Left lung (tissue), 10 donors: ENCODE data around the gene NUDT1. TPM values are rescaled to one million over a fixed set of nuclear protein-coding genes. Genes with fewer than 3 reads are reported as not detected.

Source experiments
- ATAC-seq: fragments of 200-7000 bp; cut with Tn5 transposase; one replicate; pipeline ENCODE4 v1.9.1; 2020; ENCODE audit warnings: moderate library complexity
- DNase-seq, 4 donors: peaks; one replicate each; pipeline ENCODE4 v3.0.0-alpha.2; 2013 to 2020
- H3K27ac ChIP-seq, 2 donors: fragments of 200-600 bp; sonication (generic) in 1 of 2; one replicate each; pipeline versions ENCODE4 v1.5.0 to v1.8.0; 2020 to 2021
- H3K27me3 ChIP-seq, 2 donors: fragments of 200-600 bp; sonication (generic) in 1 of 2; one replicate each; pipeline versions ENCODE4 v1.5.0 to v1.8.0; 2020 to 2021
- H3K36me3 ChIP-seq, 2 donors: fragments of 200-600 bp; sonication (generic) in 1 of 2; one replicate each; pipeline versions ENCODE4 v1.5.0 to v1.8.0; 2020 to 2021
- H3K4me1 ChIP-seq, 2 donors: fragments of 200-600 bp; one replicate each; pipeline ENCODE4 v1.8.0; 2021
- H3K4me3 ChIP-seq, 2 donors: fragments of 200-600 bp; sonication (generic) in 1 of 2; one replicate each; pipeline versions ENCODE4 v1.5.0 to v1.8.0; 2020 to 2021; ENCODE audit warnings: mild to moderate bottlenecking in 1 of 2
- H3K9me3 ChIP-seq, 2 donors: fragments of 200-600 bp; sonication (generic) in 1 of 2; one replicate each; pipeline versions ENCODE4 v1.5.0 to v1.8.0; 2020 to 2021
- CTCF ChIP-seq, 2 donors: fragments of 200-600 bp; sonication (generic) in 1 of 2; IDR thresholded peaks; one replicate each; pipeline versions ENCODE4 v1.5.0 to v1.8.0; 2021; ENCODE audit warnings: antibody characterized with exemption in 2 of 2
- intact Hi-C, 2 donors: fragments of 100-400 bp; cut with DNase I; formaldehyde crosslinking; loops; one replicate each; pipeline versions ENCODE4 v1.11.2 to v1.14.2; 2022
- polyA plus RNA-seq, 6 donors: library from polyadenylated mRNA; unstranded; fragments of 120-200 nt; gene quantifications; one replicate each; pipeline ENCODE4 v1.2.1, GENCODE V29; 2013; ENCODE audit not compliant: insufficient read length in 6 of 6
- total RNA-seq, 2 donors: library from RNA; stranded (reverse); fragmentation: NEBNext Ultra II Directional; extraction: Animal tissue kit (Norgen Biotek cat#: 25700); gene quantifications; one replicate each; pipeline ENCODE4 v1.2.1, GENCODE V29; 2021
- donor health status: DM: no; HTN: yes; CAD: no.
- donor health status: DM: no; HTN: no; CAD: no.

NUDT1 gene
- total and polyA plus RNA-seq, 8 donors, result 13.1 to 26.3 (median 19.7) TPM

DNA sequence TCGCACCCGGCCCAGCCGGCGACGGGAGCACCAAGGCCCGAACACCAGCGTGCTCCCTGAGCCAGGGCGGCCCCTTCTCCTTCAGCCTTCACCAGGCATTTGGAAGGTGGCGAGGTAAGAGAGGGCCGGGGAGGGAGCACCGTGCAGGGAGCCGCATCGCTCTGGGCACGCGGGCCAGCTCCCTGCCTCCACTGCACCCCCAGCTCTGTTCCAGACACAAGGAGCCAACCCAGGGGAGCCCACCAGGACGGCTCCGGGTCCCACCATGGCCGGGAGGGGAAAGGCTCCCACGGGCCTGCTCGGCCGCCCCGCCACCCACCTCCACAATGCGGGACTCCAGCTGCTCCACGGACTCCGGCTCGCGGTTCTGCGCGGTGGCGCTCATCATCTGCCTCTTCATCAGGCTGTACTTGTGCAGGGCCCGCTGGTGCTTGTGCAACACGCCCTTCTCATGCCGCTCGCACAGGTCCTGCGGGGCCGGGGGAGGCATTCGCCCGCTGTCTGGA is 15.1 kb downstream of the NUDT1 start:
- Histone ChIP-seq H3K27ac (no peak overlapping the region), H3K9me3 (no peaks in the 10 kb centered on the region), H3K4me1 (peaks cover 0 to 15% of the 10 kb centered on the region in 2 donors), H3K27me3 (no peaks in the 10 kb centered on the region), H3K36me3 (peaks cover 0 to 57% of the 10 kb centered on the region in 2 donors), H3K4me3 (no peak overlapping the region)
- intact Hi-C loops, result no loop called here
- TF ChIP-seq CTCF (IDR thresholded peaks at IDR 0.05), result no peak
- DNase-seq (no peak), ATAC-seq (no peak)

GRCh38 chr7:2257651-2258050 is 15.6 kb downstream of the NUDT1 start:
- DNase-seq (no peak), ATAC-seq (no peak)
- Histone ChIP-seq H3K27me3 (no peaks in the 10 kb centered on the region), H3K9me3 (no peaks in the 10 kb centered on the region), H3K4me3 (no peak overlapping the region), H3K27ac (no peak overlapping the region), H3K36me3 (peaks cover 0 to 59% of the 10 kb centered on the region in 2 donors), H3K4me1 (peaks cover 0 to 16% of the 10 kb centered on the region in 2 donors)
- TF ChIP-seq CTCF (IDR thresholded peaks at IDR 0.05), result no peak
- intact Hi-C loops, result no loop called here

DNA sequence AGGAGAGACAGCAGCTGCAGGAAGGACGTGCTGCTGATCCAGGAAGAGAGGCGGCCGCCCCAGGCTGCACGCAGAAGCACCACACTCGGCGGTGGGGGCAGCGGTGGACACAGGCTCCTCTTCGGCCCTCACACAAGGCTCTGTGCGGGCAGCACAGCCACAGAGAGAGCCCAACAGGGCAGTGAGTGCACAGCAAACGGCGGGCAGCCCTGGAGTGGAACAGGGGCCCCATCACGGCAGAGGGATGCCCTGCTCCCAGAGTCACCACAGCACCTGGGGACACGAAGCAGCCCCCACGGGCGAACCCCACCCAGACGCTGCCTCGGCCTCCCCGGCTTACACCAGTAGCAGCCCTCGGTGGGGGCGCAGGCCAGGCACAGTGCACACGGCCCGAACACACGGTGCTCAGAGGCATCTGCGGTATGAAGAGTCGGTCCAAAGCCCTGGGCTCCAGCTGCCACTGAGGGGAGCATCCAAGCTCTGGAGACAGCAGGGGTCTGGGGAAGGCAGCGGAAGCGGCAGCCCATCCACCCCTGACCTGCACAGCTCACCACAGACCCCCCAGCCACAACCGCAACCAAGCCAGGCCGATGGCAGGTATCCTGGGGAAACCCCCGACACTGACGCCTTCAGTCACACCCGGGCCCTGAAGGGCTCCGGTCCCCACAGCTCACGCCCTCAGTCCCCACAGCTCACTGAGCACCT is 16.8 kb downstream of the NUDT1 start:
- Histone ChIP-seq H3K36me3 (peaks cover 0 to 64% of the 10 kb centered on the region in 2 donors), H3K9me3 (no peaks in the 10 kb centered on the region), H3K27me3 (no peaks in the 10 kb centered on the region), H3K27ac (no peak overlapping the region), H3K4me3 (no peak overlapping the region), H3K4me1 (peaks cover 0 to 16% of the 10 kb centered on the region in 2 donors)
- intact Hi-C loops, result no loop called here
- no peak for ATAC-seq
- peak in 1 of 4 donors; percentile 73 for DNase-seq
- TF ChIP-seq CTCF (IDR thresholded peaks at IDR 0.05), result no peak

- H3K4me1 ChIP-seq, result peaks cover 0 to 16% of the 10 kb centered on the region in 2 donors
- no peaks in the 10 kb centered on the region for H3K9me3 ChIP-seq
- intact Hi-C loops, result no loop called here
- no peak overlapping the region for H3K27ac ChIP-seq
- H3K27me3 ChIP-seq, result no peaks in the 10 kb centered on the region
- DNase-seq (peak in 1 of 4 donors; percentile 52), ATAC-seq (peak; percentile 70)
- H3K36me3 ChIP-seq, result peaks cover 0 to 64% of the 10 kb centered on the region in 2 donors
- no peak overlapping the region for H3K4me3 ChIP-seq
- no peak for TF ChIP-seq CTCF (IDR thresholded peaks at IDR 0.05)
Observed at GRCh38 chr7:2259480-2259879, 17.5 kb downstream of the NUDT1 start.

GRCh38 chr7:2260820-2261219 is 18.8 kb downstream of the NUDT1 start:
- Histone ChIP-seq H3K36me3 (peaks cover 0 to 54% of the 10 kb centered on the region in 2 donors), H3K4me3 (no peak overlapping the region), H3K27me3 (no peaks in the 10 kb centered on the region), H3K4me1 (peaks cover 0 to 16% of the 10 kb centered on the region in 2 donors), H3K27ac (peak overlapping the region in 1 of 2 donors; percentile 53), H3K9me3 (no peaks in the 10 kb centered on the region)
- intact Hi-C loops, result no loop called here
- peak in 3 of 4 donors; percentile 59 to 94 (median 87) for DNase-seq
- no peak for TF ChIP-seq CTCF (IDR thresholded peaks at IDR 0.05)
- ATAC-seq, result peak; percentile 87
